ENCODE measurements around the gene COG8. TPM values are rescaled to one million over a fixed set of nuclear protein-coding genes. Genes with fewer than 3 reads are reported as not detected.

The COG8 gene
- total and polyA plus RNA-seq, 9 of the 15 experiments (the other 6 are each of a cell fraction or from before 2014, with no cell fraction given) = 3.7 to 42.6 (median 30.1) TPM

GRCh38 chr16:69330286-69331109 lies 8.9 kb downstream of the COG8 start, which contains the start of gene PDF (continued):
- no peak for TF ChIP-seq HMBOX1 (IDR thresholded peaks at IDR 0.05)
- TF ChIP-seq NBN (IDR thresholded peaks at IDR 0.05; ENCODE audit: low read depth) = no peak
- TF ChIP-seq CLOCK (CRISPR knock-in tag; IDR thresholded peaks at IDR 0.05; ENCODE audit: borderline replicate concordance) = no peak
- no peak for TF ChIP-seq ZSCAN29 (IDR thresholded peaks at IDR 0.05)
- peak in 1 of 2 experiments; percentile 73; a peak in 2 of 4 replicates for TF ChIP-seq KDM4B (IDR thresholded peaks at IDR 0.05; ENCODE audit: borderline replicate concordance in 2 of 2, low read depth in 1 of 2)
- no peak for TF ChIP-seq DEAF1 (CRISPR knock-in tag; IDR thresholded peaks at IDR 0.05)
- TF ChIP-seq ZBTB11 (CRISPR knock-in tag; IDR thresholded peaks at IDR 0.05) = peak in 1 of 3 experiments; percentile 85; a peak in 2 of 6 replicates
- no peak for TF ChIP-seq CBX2 (IDR thresholded peaks at IDR 0.05; ENCODE audit: insufficient read depth, low read length, poor library complexity, severe bottlenecking)
- TF ChIP-seq CHCHD3 (CRISPR knock-in tag; IDR thresholded peaks at IDR 0.05) = no peak
- TF ChIP-seq SRSF3 (IDR thresholded peaks at IDR 0.05; ENCODE audit: insufficient read depth, low read length) = no peak
- TF ChIP-seq DNMT1 (IDR thresholded peaks at IDR 0.05) = no peak
- no peak for TF ChIP-seq SMARCE1 (IDR thresholded peaks at IDR 0.05)
- TF ChIP-seq TFE3 (CRISPR knock-in tag; IDR thresholded peaks at IDR 0.05) = no peak
- TF ChIP-seq ZBTB7A (IDR thresholded peaks at IDR 0.05; ENCODE audit: borderline replicate concordance, control insufficient read depth, low read depth, low read length) = no peak
- no peak for TF ChIP-seq ESRRB (CRISPR knock-in tag; IDR thresholded peaks at IDR 0.05; ENCODE audit: borderline replicate concordance)

Measured in K562 (cell line).